HepG2 (cell line): ENCODE results near the gene MTRF1. TPM values are rescaled to one million over a fixed set of nuclear protein-coding genes. Genes with fewer than 3 reads are reported as not detected.

Experiments used
- ATAC-seq: fragments of 200-7000 bp; cut with Tn5 transposase; 3 replicates; pipeline ENCODE4 v1.9.1; 2020; ENCODE audit warnings: mild to moderate bottlenecking, moderate library complexity
- BruUV-seq: library from RNA; stranded (reverse); fragments of 400-500 nt; replicated peaks from 2 replicates; lab custom pipeline; 2021; lab: Mats Ljungman, UMichigan
- CTCF ChIA-PET: fragments of 300-600 bp; formaldehyde crosslinking; extraction: SDS; loops from one replicate; lab custom pipeline; 2021; ENCODE audit warnings: low total read pairs, inconsistent platforms, low intra/inter-chr PET ratio; lab: Yijun Ruan, JAX
- POLR2A ChIA-PET: fragments of 350-600 bp; sonication (Branson Sonifier 250); formaldehyde crosslinking; loops from one replicate; lab custom pipeline; 2020; ENCODE audit warnings: antibody characterized with exemption, inconsistent platforms; lab: Yijun Ruan, JAX
- DNase-seq: peaks from one replicate; pipeline ENCODE4 v3.0.0-alpha.2; 2015; ENCODE audit warnings: low spot score
- FAIRE-seq: peaks from 3 replicates; lab custom pipeline; 2011; peaks lifted over from hg19 to GRCh38; lab: Jason Lieb, UNC
- H2AFZ ChIP-seq: one replicate; pipeline ENCODE4 v1.6.1; 2011; ENCODE audit warnings: low read length, inconsistent platforms
- H3K27ac ChIP-seq: fragments of 300-600 bp; 3 replicates; pipeline ENCODE4 v1.8.0; 2011; ENCODE audit warnings: mixed run types, mild to moderate bottlenecking, mixed read lengths, low read length, inconsistent platforms; ENCODE audit not compliant: insufficient read depth; ENCODE audit errors: extremely low read length
- H3K27me3 ChIP-seq, 2 experiments: fragments of 200-600 bp in 1 of 2; 2 replicates in 1 of 2; 3 replicates in 1 of 2; pipeline versions ENCODE4 v1.6.0 to v1.8.0; 2011; ENCODE audit warnings: low read length in 2 of 2, mild to moderate bottlenecking in 2 of 2, moderate library complexity in 2 of 2, inconsistent platforms in 1 of 2; ENCODE audit not compliant: insufficient read depth in 2 of 2, control insufficient read depth in 1 of 2
- H3K36me3 ChIP-seq, 2 experiments: fragments of 200-600 bp in 1 of 2; replicated peaks in 1 of 2; 2 replicates in 1 of 2; 3 replicates in 1 of 2; pipeline versions ENCODE4 v1.5.1 to v1.8.0; 2011; ENCODE audit warnings: low read length in 2 of 2, inconsistent platforms in 1 of 2; ENCODE audit not compliant: insufficient read depth in 2 of 2, control insufficient read depth in 1 of 2
- H3K4me1 ChIP-seq: 2 replicates; pipeline ENCODE4 v1.5.1; 2012; ENCODE audit warnings: low read length, inconsistent platforms; ENCODE audit not compliant: insufficient read depth
- H3K4me2 ChIP-seq: 2 replicates; pipeline ENCODE4 v1.6.0; 2011; ENCODE audit warnings: low read depth, low read length, inconsistent platforms
- H3K4me3 ChIP-seq, 3 experiments: fragments of 200-600 bp in 1 of 3; sonication (generic), shearing (Covaris generic) in 1 of 3; replicated peaks in 1 of 3; 2 replicates each; pipeline ENCODE4 v1.5.1; 2011 to 2016; ENCODE audit warnings: low read length in 3 of 3, inconsistent platforms in 2 of 3, low read depth in 2 of 3, mild to moderate bottlenecking in 2 of 3, control low read depth in 1 of 3, mixed read lengths in 1 of 3; ENCODE audit not compliant: insufficient read depth in 1 of 3
- H3K79me2 ChIP-seq: one replicate; pipeline ENCODE4 v1.6.1; 2011; ENCODE audit warnings: low read length, inconsistent platforms; ENCODE audit not compliant: insufficient read depth
- H3K9ac ChIP-seq: 2 replicates; pipeline ENCODE4 v1.6.0; 2011; ENCODE audit warnings: mild to moderate bottlenecking, low read depth, low read length, inconsistent platforms; ENCODE audit not compliant: insufficient read depth
- H3K9me3 ChIP-seq: 2 replicates; pipeline ENCODE4 v1.5.1; 2012; ENCODE audit warnings: mild to moderate bottlenecking, low read length
- H4K20me1 ChIP-seq: 2 replicates; pipeline ENCODE4 v1.6.0; 2011; ENCODE audit warnings: inconsistent platforms, mild to moderate bottlenecking, low read length, moderate library complexity; ENCODE audit not compliant: insufficient read depth
- E2F5 ChIP-seq: sonication (generic); formaldehyde crosslinking; conservative IDR thresholded peaks from 2 replicates; pipeline ENCODE4 v1.4.0; 2020; ENCODE audit warnings: missing genetic modification reagents
- PTBP1 ChIP-seq: fragments of 200-400 bp; formaldehyde crosslinking; IDR thresholded peaks from 2 replicates; pipeline ENCODE4 v1.6.1; 2018; ENCODE audit warnings: low read length, low read depth; ENCODE audit not compliant: poor library complexity, severe bottlenecking
- XBP1 ChIP-seq: sonication (generic); formaldehyde crosslinking; IDR thresholded peaks from 2 replicates; pipeline ENCODE4 v1.5.0; 2020; ENCODE audit warnings: missing genetic modification reagents
- WGBS: methylation state at CpG from one replicate; pipeline ENCODE4 v1.1.6; 2017; ENCODE audit warnings: low lambda C conversion rate; 5-methylcytosine and 5-hydroxymethylcytosine counted together
- in situ Hi-C: cut with HindIII; loops from 2 replicates; pipeline ENCODE4 v1.10.0; 2017; ENCODE audit warnings: low pct_unique_long_range_greater_than_20kb; ENCODE audit not compliant: extremely low pct_ligation_motif_present
- intact Hi-C: fragments of 100-400 bp; cut with micrococcal nuclease; formaldehyde crosslinking; loops from one replicate; pipeline ENCODE4 v1.10.0; 2022; ENCODE audit not compliant: unreplicated experiment
- polyA plus RNA-seq, 8 experiments: library from polyadenylated mRNA; depleted of rRNA in 3 of 8; stranded (reverse) in 7 of 8; unstranded in 1 of 8; fragments of >200 nt; fragmentation: Illumina TruSeq in 4 of 8; extraction: Trizol in 4 of 8; gene quantifications; 2 replicates each; pipeline versions ENCODE4 v1.2.1 to v1.2.3, GENCODE V29; 2011 to 2016; ENCODE audit warnings: low read depth in 4 of 8, missing spikeins in 1 of 8, mixed read lengths in 1 of 8; ENCODE audit not compliant: insufficient read depth in 1 of 8
- total RNA-seq, 5 experiments: library from RNA; depleted of rRNA; stranded (reverse); fragments of >200 nt; fragmentation: Illumina TruSeq; extraction: Trizol; gene quantifications; 2 replicates each; pipeline ENCODE4 v1.2.3, GENCODE V29; 2016; ENCODE audit warnings: low read depth in 1 of 5

Gene MTRF1
- total and polyA plus RNA-seq, 2 of the 13 experiments (the other 11 are each of a cell fraction or from before 2014, with no cell fraction given), result 21.6 to 27.2 TPM

DNA sequence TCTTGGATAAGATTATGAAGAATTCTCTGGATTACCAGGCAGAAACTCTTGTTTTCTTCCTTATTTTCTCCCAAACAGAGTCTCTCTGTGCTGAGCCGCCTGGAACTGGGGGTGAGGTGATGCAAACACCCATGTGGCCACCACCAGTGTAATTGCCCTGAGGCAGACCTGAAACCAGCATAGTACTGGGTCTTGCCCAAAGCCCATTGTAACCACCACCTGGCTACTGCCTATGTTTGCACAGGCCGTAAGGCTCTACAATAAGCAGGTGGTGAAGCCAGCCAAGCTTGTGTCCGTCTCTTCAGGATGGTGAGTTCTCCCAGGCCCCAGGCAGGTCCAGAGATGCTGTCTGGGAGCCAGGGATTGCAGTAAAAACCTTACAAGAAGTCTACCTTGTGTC lies 50.1 kb downstream of the MTRF1 start:
- BruUV-seq, result no TSS peak
- POLR2A ChIA-PET, result no interaction called here

GRCh38 chr13:41212881-41213280 lies 50.5 kb downstream of the MTRF1 start:
- Histone ChIP-seq H3K4me1 (no peaks in the 10 kb centered on the region), H3K4me3 (no peak overlapping the region), H3K9me3 (no peaks in the 10 kb centered on the region), H4K20me1 (no peaks in the 10 kb centered on the region), H3K27ac (no peak overlapping the region), H3K4me2 (no peak overlapping the region), H2AFZ (no peak overlapping the region), H3K9ac (no peak overlapping the region), H3K27me3 (no peaks in the 10 kb centered on the region), H3K36me3 (no peaks in the 10 kb centered on the region), H3K79me2 (no peaks in the 10 kb centered on the region)
- ATAC-seq (no peak), DNase-seq (no peak), FAIRE-seq (no peak)
- TF ChIP-seq XBP1 (CRISPR knock-in tag), result no peak
- in situ Hi-C loops, result no loop called here
- ChIA-PET POLR2A (no interaction called here), CTCF (no interaction called here)
- no TSS peak for BruUV-seq
- intact Hi-C loops, result no loop called here

More for the DNA sequence above, 50.1 kb downstream of the MTRF1 start:
- intact Hi-C loops (no loop called here), in situ Hi-C loops (no loop called here)
- Histone ChIP-seq H3K79me2 (no peaks in the 10 kb centered on the region), H3K9me3 (no peaks in the 10 kb centered on the region), H4K20me1 (no peaks in the 10 kb centered on the region), H3K4me1 (no peaks in the 10 kb centered on the region), H3K9ac (no peak overlapping the region), H3K27ac (no peak overlapping the region), H3K27me3 (no peaks in the 10 kb centered on the region), H3K4me3 (no peak overlapping the region), H2AFZ (no peak overlapping the region), H3K4me2 (no peak overlapping the region), H3K36me3 (no peaks in the 10 kb centered on the region)
- DNase-seq (no peak), FAIRE-seq (no peak), ATAC-seq (peak; percentile 41)
- TF ChIP-seq PTBP1 (no peak), E2F5 (CRISPR knock-in tag) (no peak)
- WGBS, result 100% methylated on average over 1 of the region's 3 CpGs
- CTCF ChIA-PET, result no interaction called here
